ENCODE measurements around the gene SLC39A3. TPM values are rescaled to one million over a fixed set of nuclear protein-coding genes. Genes with fewer than 3 reads are reported as not detected.

The SLC39A3 gene
- total and polyA plus RNA-seq, 2 of the 8 experiments (the other 6 are each of a cell fraction or from before 2014, with no cell fraction given) = 33.0 to 52.9 TPM

GRCh38 chr19:2747349-2747748 is 7.5 kb upstream of the SLC39A3 start (continued):
- TF ChIP-seq BRCA1 (IDR thresholded peaks at IDR 0.05; ENCODE audit: low read depth, low read length) = no peak
- TF ChIP-seq ATF2 (IDR thresholded peaks at IDR 0.05; ENCODE audit: low read length) = no peak
- TF ChIP-seq NRF1 (IDR thresholded peaks at IDR 0.05; ENCODE audit: low read depth, low read length) = no peak
- no peak for TF ChIP-seq POU5F1 (IDR thresholded peaks at IDR 0.05; ENCODE audit: low read depth, low read length)
- TF ChIP-seq TEAD4 (IDR thresholded peaks at IDR 0.05; ENCODE audit: low read depth, low read length) = no peak
- no peak for TF ChIP-seq USF2 (IDR thresholded peaks at IDR 0.05; ENCODE audit: low read length)

Measured in H1 (cell line).